GM19452 (cell line): ENCODE data around the gene TMEM41B.
"Not testable (repeated sequence)": the region's sequence is repeated elsewhere in the genome, so short reads cannot be mapped to it uniquely, and the experiment has no call there.

ENCODE experiments used
- ATAC-seq: cut with Tn5 transposase; IDR thresholded peaks from one replicate; pipeline ENCODE4 v1.9.1; 2021; ENCODE audit not compliant: unreplicated experiment

Gene TMEM41B, protein sequence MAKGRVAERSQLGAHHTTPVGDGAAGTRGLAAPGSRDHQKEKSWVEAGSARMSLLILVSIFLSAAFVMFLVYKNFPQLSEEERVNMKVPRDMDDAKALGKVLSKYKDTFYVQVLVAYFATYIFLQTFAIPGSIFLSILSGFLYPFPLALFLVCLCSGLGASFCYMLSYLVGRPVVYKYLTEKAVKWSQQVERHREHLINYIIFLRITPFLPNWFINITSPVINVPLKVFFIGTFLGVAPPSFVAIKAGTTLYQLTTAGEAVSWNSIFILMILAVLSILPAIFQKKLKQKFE

DNA sequence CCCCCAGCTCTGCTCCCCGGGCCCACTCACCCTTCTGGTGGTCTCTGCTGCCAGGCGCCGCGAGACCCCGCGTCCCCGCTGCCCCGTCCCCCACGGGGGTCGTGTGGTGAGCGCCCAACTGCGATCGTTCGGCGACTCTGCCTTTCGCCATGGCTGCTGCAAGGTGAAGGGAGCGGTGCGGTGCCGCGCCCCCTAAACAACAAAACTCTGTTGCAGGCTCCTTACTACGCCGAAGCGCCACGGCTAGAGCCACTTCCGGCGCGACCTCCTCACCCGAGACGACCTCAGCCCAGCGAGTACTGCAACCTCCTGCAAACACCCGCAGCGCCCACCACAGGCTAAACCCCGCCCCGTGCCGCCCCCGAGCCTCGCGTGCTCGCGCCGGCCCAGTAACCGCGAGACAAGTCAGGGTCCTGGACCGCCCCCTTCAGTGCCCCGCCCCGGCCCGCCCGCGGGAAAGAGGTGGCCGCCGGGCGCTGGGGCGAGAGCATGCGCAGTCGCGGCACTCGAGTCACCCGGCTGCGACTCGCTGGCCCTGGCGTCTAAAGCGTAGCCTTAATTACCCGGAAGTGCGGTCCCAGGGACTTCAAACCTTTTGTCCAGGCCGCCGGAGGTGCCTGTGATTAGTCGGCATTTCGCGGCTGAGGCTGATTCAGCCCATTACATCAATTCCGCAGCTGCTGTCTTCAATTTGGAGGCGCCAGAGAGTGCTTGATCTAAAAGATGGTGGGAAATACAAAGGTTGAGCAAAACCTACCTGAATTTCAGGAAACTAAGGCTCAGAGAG, at the start of gene TMEM41B:
Gene TMEM41B, minus strand, starts transcription at position 303 of the 787 bp plus-strand sequence. Its CDS starts 152 bp downstream, at position 151.
- peak; percentile 98 for ATAC-seq

DNA sequence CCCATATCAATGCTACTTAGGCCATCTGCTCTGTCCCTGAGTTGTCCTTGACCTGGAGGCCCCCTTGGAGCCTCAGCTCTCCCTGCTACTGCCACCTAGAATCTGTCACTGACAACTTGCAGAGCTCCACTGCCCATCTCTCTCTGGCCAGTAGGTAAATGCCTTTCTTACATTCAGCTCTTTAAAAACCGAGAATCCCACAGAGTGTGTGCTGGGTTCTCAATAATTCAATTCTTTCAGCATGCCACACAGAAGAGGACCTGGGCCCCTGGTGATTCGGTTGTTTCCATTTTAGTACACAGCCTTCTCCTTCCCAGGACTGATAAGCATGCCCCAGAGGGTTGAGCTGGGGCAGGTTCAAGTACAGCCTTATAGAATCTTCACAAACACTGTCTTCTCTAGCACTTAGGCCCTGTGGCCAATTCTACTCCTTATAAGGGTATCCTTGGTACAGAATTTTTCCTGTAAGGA, 48.0 kb upstream of the TMEM41B start:
- no peak for ATAC-seq

DNA sequence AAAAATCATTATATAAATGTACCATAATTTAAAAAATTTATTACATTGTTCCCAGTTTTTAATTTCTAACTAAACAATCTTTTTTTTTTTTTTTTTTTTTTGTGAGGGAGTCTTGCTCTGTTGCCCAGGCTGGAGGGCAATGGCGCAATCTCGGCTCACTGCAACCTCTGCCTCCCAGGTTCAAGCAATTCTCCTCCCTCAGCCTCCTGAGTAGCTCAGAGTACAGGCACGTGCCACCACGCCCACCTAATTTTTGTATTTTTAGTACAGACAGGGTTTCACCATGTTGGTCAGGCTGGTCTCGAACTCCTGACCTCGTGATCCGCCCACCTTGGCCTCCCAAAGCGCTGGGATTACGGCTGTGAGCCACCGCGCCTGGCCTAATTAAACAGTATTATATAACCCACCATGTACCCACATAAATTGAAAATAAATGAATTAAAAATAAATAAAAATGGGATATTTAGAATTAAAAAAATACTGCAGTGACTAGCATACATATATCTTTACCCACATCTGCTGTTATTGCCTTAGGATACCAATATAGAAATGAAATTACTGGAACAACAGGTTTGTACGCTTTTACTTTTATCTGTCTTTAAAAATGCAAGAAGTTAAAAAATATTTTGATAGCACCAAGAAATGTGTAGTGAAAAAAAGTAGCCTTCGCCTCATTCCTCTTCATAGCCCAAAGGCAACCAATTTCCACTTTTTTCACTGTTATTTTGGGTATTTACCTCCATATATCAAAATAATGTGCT, 46.6 kb upstream of the TMEM41B start:
- not testable (repeated sequence) for ATAC-seq

DNA sequence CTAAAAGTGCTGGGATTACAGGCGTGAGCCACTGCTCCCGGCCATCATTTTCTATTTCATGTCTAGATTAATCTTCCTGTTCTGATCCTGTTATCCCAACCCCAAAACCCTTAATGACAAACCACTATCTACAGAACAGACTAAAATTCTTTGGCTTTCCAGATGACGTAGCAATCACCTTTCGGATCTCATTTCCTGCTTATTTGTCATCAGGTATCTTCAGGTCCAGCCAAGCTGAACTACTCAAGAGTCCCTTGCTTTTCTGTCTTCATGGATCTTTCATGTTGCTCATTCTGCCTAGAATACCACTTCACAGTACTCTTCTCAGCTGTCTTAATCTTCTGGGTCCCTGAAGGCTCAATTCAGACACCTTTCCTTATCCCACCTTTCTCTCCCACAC, 42.6 kb upstream of the TMEM41B start:
- ATAC-seq = no peak

DNA sequence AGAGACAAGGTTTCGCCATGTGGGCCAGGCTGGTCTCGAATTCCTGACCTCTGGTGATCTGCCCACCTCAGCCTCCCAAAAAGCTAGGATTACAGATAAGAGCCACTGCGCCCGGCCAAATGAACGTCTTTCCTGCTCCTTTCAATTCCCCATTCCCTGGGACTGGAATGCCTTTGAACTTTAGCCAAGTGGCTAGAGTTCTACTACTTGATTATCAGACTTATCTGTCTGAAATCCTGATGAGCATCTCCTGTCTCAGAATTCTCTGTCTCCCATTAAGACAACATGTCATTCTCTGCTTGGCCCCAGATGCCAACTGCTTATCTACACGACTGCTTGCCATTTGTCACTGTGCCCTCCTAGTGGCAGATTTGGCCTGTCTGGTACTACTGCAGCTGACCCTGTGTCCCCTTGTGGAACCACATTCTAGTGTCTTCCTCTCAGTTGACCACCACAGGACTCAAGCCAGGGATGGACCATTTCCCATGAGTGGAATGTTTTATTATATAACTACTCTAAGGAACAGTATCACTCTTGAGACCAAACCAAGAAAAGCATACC, 37.0 kb upstream of the TMEM41B start:
- no peak for ATAC-seq

DNA sequence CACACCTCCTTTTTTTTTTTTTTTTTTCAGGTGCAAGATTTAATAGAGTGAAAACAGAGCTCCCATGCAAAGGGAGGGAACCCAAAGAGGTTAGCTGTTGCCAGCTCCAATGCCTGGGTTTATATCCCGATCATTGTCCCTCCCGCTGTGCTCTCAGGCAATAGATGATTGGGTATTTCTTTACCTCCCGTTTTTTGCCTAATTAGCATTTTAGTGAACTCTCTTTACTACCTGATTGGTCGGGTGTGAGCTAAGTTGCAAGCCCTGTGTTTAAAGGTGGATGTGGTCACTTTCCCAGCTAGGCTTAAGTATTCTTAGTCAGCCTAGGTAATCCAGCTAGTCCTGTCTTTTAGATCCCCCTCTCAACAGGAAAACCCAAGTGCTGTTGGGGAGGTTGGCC, 33.4 kb upstream of the TMEM41B start:
- not testable (repeated sequence) for ATAC-seq

DNA sequence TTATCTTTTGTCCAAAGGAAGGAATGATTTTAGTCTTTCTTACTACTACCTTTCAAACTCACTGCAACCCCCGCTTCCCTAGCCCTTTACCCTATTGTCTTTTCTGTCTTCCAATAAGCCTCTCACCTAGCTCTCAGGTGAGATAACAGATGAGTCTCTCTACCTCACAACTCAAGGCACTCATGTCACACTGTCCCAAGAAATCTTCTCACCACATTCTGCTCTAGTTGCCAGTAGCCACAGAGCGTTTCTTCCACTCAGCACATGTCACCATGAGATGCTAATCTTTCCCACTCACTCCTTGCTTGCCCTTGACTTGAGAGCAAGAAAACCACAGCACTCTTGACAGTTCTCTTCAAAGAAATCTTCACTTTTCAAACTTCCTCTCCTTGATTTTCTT, 32.7 kb upstream of the TMEM41B start:
- ATAC-seq = no peak

DNA sequence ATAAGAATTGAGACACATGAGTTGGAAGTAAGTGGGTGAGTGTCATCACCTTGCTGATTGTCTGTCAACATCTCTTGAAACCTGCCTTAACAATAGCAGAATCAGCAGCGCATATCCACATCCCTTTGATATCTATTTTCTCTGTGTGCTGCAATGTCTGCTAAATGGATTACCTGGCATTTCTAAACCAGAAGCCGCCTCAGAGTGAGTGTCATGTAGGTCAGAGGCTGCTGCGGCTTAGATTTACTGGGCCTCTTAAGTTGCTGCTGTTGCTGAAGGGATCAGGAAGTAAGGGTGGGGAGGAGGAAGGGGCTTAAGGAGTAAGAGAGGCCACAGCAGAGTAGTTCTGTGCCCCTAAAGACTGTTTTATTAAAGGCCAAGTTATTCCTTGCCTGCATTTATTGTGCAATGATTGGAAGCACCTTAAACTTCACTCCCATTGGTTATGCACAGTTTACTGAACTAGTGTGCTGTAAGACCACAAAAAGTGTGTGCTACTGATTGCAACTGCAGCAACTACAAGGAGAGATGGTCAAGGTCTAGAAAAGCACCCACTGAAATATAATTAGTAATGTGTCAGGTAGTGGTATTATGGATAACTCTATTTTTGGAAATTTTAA, 29.8 kb upstream of the TMEM41B start:
- ATAC-seq = no peak

DNA sequence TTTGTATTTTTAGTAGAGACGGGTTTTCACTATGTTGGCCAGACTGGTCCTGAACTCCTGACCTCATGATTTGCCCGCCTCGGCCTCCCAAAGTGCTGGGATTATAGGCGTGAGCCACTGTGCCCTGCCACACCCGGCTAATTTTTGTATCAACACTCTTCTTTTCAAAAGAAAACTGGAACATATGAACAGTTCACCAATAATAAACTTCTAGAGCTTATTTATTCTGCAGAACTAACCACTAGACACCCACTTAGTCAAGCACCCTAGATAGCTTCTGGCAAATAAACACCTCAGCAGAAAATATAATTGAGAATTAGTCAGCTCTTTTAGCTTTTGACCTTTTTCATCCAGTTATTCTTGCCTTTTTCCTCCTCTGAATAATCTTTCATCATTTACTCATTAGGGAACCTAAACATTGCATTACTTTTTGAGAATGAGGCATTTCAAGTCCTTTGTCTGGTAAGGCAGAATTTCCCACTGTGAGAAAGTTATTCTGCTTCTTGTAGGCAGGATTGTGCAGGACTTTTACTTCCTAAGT, 27.3 kb upstream of the TMEM41B start:
- no peak for ATAC-seq

DNA sequence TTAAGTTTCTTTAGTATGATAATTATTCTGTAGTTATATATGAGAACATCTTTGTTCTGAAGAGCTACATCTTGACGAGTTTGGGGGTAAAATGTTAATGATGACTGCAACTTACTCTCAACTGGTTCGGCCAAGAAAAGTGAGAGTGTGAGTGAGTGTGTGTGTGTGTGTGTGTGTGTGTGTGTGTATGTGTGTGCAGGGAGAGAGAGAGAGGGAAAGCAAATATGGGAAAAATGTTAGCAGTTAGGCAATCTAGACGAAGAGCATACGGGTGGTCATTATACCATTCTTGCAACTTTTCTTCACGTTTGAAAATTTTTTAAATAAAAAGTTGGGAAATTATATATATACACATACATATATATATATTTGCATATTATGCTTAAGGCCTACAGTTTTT, 18.3 kb upstream of the TMEM41B start:
- no peak for ATAC-seq

DNA sequence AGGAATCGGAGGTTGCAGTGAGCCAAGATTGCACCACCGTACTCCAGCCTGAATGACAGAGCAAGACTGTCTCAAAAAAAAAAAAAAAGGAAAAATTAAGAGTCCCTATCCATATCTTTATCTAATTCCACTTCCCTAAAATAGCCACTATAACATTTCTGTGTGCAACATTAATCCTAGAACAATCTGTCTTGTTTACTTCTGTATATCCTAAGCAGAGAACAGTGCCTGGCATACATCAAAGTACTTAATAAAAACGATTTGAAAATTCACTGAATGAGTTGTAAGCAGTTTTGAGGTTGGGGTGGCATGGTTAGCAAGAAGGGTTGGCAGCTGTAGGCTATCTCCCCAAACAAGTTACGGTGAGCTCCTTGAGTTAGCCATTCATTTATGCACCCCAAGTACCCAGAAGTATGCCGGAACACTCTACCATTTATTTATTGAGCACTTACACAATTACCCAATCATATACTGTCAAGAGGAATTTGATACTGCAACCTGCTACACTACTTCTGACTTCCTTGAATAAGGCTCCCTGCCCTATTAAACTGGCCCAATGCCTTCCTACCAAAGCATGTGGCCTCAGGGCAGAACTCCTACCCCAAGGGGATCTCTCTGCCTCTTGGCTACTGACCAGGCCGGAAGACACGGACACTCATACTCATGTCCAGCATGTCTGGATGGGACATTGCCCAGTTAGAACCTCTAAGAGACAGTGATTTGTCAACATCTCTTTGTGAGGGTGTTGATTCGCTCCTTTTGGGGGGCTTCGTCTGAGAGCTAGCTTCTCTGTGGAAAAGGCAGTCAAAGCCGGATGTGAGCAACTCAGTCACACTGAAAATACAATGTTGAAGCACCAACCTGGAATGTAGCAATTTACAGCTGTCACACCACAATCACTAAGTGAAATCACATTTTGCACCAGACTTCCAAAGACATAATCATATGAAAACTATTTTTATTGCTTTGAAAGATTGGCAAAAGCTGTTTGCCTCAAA, 16.3 kb upstream of the TMEM41B start:
- no peak for ATAC-seq

DNA sequence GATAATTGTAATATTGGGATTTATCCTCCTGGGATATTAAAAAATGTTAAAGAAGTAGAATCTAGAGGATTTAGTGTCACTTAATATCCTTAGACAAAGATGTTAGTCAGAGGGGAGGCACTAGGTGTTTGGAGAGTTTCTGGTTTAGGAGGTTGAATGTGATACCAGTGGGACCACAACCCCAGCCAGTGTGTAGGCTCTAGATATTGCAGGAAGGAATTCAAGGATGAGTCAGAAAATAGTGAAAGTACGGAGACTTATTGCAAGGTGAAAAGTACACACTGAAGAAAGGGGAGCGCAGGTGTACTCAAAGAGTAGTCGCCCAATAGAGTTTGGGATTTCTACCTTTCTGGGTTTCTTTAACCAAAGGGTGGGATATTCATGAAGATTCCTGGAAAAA, 5.7 kb upstream of the TMEM41B start:
- no peak for ATAC-seq

DNA sequence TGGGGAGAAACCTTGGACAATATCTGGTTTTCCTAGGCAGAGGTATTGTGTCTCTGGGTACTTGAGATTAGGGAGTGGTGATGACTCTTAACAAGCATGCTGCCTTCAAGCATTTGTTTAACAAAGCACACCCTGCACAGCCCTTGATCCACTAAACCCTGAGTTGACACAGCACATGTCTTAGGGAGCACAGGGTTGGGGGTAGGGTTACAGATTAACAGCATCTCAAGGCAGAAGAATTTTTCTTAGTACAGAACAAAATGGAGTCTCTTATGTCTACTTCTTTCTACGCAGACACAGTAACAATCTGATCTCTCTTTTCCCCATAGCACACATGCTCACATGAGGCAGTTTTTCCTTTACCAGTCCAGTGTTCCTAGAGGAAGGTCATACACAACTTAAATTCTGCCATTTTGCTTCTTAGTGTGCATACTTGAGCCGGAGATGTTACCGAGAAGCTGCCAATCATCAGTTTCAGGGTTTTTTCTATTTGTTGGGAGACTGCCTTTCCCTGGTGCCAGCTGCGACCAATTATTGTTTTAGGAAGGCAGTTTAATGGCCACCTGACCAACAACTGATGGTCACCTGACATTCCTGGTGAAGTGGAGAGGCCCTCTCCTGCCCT, 5.1 kb upstream of the TMEM41B start:
- ATAC-seq = not testable (repeated sequence)

DNA sequence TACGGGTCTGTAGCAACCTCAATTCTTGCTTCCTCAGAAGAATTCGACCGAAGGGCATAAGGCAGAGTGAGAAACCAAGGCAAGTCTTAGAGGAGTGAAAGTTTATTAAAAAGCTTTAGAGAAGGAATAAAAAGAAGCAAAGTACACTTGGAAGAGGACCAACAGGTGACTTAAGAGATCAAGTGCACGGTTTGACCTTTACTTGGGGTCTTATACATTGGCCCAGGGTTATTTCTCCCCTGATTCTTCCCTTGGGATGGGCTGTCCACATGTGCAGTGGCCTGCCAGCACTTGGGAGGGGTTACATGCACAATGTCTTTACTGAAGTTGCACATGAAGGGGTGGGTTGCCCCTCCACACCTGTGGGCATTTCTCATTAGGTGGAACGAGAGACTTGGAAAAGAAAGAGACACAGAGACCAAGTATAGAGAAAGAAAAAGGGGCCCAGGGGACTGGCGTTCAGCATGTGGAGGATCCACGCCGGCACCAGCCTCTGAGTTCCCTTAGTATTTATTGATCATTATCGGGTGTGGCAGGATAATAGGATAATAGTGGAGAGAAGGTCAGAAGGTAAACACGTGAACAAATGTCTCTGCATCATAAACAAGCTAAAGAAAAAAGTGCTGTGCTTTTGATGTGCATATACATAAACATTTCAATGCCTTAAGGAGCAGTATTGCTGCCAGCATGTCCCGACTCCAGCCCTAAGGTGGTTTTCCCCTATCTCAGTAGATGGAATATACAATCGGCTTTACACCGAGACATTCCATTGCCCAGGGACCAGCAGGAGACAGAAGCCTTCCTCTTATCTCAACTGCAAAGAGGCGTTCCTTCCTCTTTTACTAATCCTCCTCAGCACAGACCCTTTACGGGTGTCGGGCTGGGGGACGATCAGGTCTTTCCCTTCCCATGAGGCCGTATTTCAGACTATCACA, 4.3 kb upstream of the TMEM41B start:
- not testable (repeated sequence) for ATAC-seq

DNA sequence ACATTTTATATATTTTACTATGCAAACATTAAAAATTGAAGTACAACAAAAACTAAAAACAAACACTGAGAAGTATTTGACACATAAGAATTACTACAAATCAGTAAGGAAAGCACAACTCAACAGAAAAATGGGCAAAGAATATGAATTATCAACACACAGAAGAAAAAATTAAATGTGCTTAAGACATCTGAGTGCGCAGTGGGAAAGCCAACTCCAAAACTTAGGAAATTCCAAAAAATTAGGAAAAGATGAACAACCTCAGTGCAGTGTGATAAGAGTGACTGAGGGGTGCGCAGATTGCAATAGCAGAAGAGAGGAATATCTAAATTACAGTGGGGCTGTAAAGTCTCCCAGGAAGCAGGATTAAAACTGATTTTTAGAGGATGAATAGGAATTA, 1.9 kb upstream of the TMEM41B start:
- ATAC-seq = no peak

DNA sequence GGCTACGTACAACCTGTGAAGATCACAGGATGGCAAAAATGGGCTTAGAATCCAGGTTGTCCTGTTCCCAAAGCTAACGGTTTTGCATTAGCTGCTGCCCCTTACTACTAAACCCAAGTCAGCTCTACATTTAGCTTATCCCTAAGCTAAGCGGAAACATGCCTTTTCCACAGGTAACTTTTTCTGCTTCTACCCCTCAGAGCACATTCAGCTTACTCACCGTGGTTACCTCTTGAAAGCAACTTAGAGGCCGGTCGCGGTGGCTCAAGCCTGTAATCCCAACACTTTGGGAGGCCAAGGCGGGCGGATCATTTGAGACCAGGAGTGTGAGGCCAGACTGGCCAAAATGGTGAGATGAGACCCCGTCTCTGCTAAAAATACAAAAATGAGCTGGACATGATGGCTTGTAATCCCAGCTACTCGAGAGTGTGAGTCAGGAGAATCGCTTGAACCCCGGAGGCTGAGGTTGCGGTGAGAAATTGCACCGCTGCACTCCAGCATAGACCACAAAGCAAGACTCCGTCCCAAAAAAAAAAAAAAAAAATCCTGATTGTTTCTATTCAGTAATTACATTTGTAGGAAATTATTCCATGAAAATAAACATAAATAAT, 790 bp upstream of the TMEM41B start:
- no peak for ATAC-seq

DNA sequence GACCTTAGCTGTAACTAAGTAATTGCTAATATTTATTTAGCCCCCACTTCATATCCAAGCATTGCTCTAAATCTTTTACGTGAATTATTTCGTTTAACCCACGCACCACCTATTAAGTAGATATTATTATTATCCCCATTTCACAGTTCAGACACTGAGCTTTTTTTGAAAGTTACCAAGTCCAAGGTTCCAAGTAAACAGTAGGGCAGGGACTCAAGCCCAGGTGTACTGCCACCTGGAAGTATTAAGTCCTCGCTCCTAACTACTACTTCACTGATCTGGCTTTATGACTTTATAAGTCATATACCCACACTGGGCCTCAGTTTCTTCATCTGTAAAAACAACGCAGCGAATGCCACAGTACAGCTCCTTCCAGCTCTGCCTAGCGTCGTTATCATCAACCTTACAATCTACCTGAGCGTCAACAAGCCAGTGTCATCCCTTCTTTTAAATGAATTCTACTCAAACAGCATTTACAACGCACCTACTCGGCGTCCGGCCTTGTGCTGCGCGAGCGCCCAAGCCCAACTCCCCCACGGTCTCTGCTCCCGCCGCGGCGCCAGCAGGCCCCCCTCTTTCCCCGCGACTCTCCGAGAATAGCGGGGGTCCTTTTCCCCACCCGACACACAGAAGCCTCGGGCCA, 624 bp downstream of the TMEM41B start:
- peak; percentile 11 for ATAC-seq
